HEK293T (cell line): ENCODE measurements around the gene SMARCB1.

ENCODE experiments used
- BHLHE40 ChIP-seq: fragments of 450-650 bp; IDR thresholded peaks from 2 replicates; pipeline ENCODE4 v1.6.1; 2016; ENCODE audit warnings: mild to moderate bottlenecking, moderate library complexity, borderline replicate concordance
- FOXK2 ChIP-seq: fragments of 450-650 bp; IDR thresholded peaks from 2 replicates; pipeline ENCODE4 v1.6.1; 2016; ENCODE audit warnings: mild to moderate bottlenecking
- FOXM1 ChIP-seq: fragments of 450-650 bp; IDR thresholded peaks from 2 replicates; pipeline ENCODE4 v1.6.1; 2017; ENCODE audit warnings: mild to moderate bottlenecking, borderline replicate concordance
- HDGF ChIP-seq: fragments of 450-650 bp; IDR thresholded peaks from 2 replicates; pipeline ENCODE4 v1.6.1; 2017; ENCODE audit warnings: antibody characterized with exemption, borderline replicate concordance
- SP1 ChIP-seq: fragments of 450-650 bp; IDR thresholded peaks from 2 replicates; pipeline ENCODE4 v1.6.1; 2017
- TARDBP ChIP-seq: fragments of 450-650 bp; IDR thresholded peaks from 2 replicates; pipeline ENCODE4 v1.6.1; 2016
- ZNF384 ChIP-seq: fragments of 450-650 bp; IDR thresholded peaks from 2 replicates; pipeline ENCODE4 v1.6.1; 2016

DNA sequence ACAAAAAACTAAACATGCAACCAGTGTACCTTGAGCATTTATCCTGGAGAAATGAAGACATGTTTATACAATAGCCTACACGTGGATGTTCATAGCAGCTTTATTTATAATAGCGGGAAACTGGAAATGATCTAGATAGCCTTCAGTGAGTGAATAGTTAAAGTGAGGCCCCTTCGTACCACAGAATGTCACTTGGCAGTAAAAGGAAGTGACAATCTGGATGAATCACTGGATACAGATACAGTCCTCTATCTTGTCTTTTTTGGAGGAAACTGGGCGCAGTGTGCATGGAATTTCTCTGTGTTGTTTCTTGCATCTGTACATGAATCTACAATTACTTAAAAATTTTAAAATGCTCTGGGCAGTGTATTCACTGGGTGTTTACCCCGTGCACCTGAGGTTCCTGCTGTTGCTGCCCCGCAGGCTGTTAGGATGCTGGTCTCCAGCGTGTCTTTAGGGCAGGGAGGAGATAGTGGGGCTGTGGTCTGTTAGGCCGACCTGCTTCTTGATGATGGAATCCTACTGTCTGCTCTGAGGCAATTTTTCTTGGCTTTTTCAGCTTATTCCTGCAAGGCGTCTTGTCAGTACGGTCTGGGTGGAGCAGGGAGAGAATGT lies 28.9 kb downstream of the SMARCB1 start:
- TF ChIP-seq SP1 (no peak), FOXK2 (no peak), BHLHE40 (no peak), ZNF384 (no peak), HDGF (no peak), FOXM1 (no peak), TARDBP (no peak)
